OCI-LY1 (cell line): ENCODE data around the gene HTR1D.

Experiments
- H2AFZ ChIP-seq: fragments of 200-600 bp; sonication (generic), shearing (Covaris generic); 2 replicates; pipeline ENCODE4 v1.6.0; 2014; ENCODE audit warnings: antibody characterized with exemption, mild to moderate bottlenecking, low read length
- H3F3A ChIP-seq: fragments of 200-600 bp; sonication (generic), shearing (Covaris generic); 2 replicates; pipeline ENCODE4 v1.6.0; 2014; ENCODE audit warnings: mild to moderate bottlenecking, antibody characterized with exemption, low read length, moderate library complexity; ENCODE audit not compliant: insufficient read depth
- H3K27ac ChIP-seq: fragments of 200-600 bp; sonication (generic); 2 replicates; pipeline ENCODE4 v1.5.1; 2014; ENCODE audit warnings: low read length, mixed run types, mild to moderate bottlenecking, low read depth; ENCODE audit not compliant: poor library complexity, severe bottlenecking
- H3K27me3 ChIP-seq: fragments of 200-600 bp; sonication (generic); 2 replicates; pipeline ENCODE4 v1.6.0; 2014; ENCODE audit warnings: antibody characterized with exemption, mild to moderate bottlenecking, low read length, moderate library complexity; ENCODE audit not compliant: insufficient read depth
- H3K36me3 ChIP-seq: fragments of 200-600 bp; sonication (generic); 2 replicates; pipeline ENCODE4 v1.6.1; 2014; ENCODE audit warnings: mild to moderate bottlenecking, antibody characterized with exemption, low read length, moderate library complexity, mixed read lengths; ENCODE audit not compliant: insufficient read depth
- H3K4me1 ChIP-seq: fragments of 200-600 bp; sonication (generic); 2 replicates; pipeline ENCODE4 v1.5.1; 2014; ENCODE audit warnings: mild to moderate bottlenecking, low read length, moderate library complexity; ENCODE audit not compliant: insufficient read depth, severe bottlenecking
- H3K4me2 ChIP-seq: fragments of 200-600 bp; sonication (generic), shearing (Covaris generic); 2 replicates; pipeline ENCODE4 v1.6.1; 2014; ENCODE audit warnings: low read length
- H3K4me3 ChIP-seq: fragments of 200-600 bp; sonication (generic); 2 replicates; pipeline ENCODE4 v1.5.1; 2014; ENCODE audit warnings: low read length, low read depth, mild to moderate bottlenecking, mixed read lengths; ENCODE audit not compliant: poor library complexity, severe bottlenecking
- H3K79me2 ChIP-seq: fragments of 200-600 bp; shearing (Covaris generic); 2 replicates; pipeline ENCODE4 v1.6.1; 2016; ENCODE audit warnings: mixed run types, low read length, mixed read lengths; ENCODE audit not compliant: insufficient read depth
- H3K9ac ChIP-seq: fragments of 200-600 bp; sonication (generic), shearing (Covaris generic); 2 replicates; pipeline ENCODE4 v1.6.1; 2014; ENCODE audit warnings: mild to moderate bottlenecking, low read length, mixed read lengths
- H3K9me2 ChIP-seq: fragments of 200-600 bp; sonication (generic), shearing (Covaris generic); 2 replicates; pipeline ENCODE4 v1.6.1; 2014; ENCODE audit warnings: low read depth, mild to moderate bottlenecking, low read length, mixed read lengths
- H3K9me3 ChIP-seq: fragments of 200-600 bp; shearing (Covaris generic); 2 replicates; pipeline ENCODE4 v1.6.1; 2014; ENCODE audit warnings: low read length, mixed read lengths
- H4K20me1 ChIP-seq: fragments of 200-600 bp; sonication (generic), shearing (Covaris generic); 2 replicates; pipeline ENCODE4 v1.6.0; 2016; ENCODE audit warnings: mild to moderate bottlenecking, low read length; ENCODE audit not compliant: insufficient read depth
- CTCF ChIP-seq: fragments of 200-600 bp; sonication (generic), shearing (Covaris generic); IDR thresholded peaks from 2 replicates; pipeline ENCODE4 v1.5.1; 2017; ENCODE audit warnings: mild to moderate bottlenecking, antibody characterized with exemption, low read length, moderate library complexity, mixed read lengths
- EZH2 ChIP-seq: fragments of 200-600 bp; sonication (generic), shearing (Covaris generic); IDR thresholded peaks from 2 replicates; pipeline ENCODE4 v1.8.0; 2017; ENCODE audit warnings: borderline replicate concordance, mixed run types, mild to moderate bottlenecking, antibody characterized with exemption, low read length, moderate library complexity, mixed read lengths

Gene HTR1D

GRCh38 chr1:23247276-23247675 lies 30.0 kb upstream of the HTR1D start:
- Histone ChIP-seq H2AFZ (no peak overlapping the region), H3K27me3 (no peaks in the 10 kb centered on the region; the same call in 1 of the 2 replicates), H3K4me3 (no peak overlapping the region), H3K9ac (no peak overlapping the region), H3K79me2 (no peaks in the 10 kb centered on the region), H3K27ac (no peak overlapping the region), H3K4me2 (no peak overlapping the region), H3K9me3 (no peaks in the 10 kb centered on the region), H3K4me1 (no peaks in the 10 kb centered on the region), H3K36me3 (no peaks in the 10 kb centered on the region), H3F3A (no peaks in the 10 kb centered on the region), H4K20me1 (no peaks in the 10 kb centered on the region), H3K9me2 (no peaks in the 10 kb centered on the region)
- no peak for TF ChIP-seq CTCF
- no peak for TF ChIP-seq EZH2

GRCh38 chr1:23246274-23246673 lies 29.0 kb upstream of the HTR1D start:
- Histone ChIP-seq H3K27ac (no peak overlapping the region), H3K4me2 (no peak overlapping the region), H3K4me1 (no peaks in the 10 kb centered on the region), H2AFZ (no peak overlapping the region), H3F3A (no peaks in the 10 kb centered on the region), H3K27me3 (no peaks in the 10 kb centered on the region; the same call in 1 of the 2 replicates), H3K9me2 (no peaks in the 10 kb centered on the region), H3K9ac (no peak overlapping the region), H3K9me3 (no peaks in the 10 kb centered on the region), H3K4me3 (no peak overlapping the region), H4K20me1 (no peaks in the 10 kb centered on the region), H3K36me3 (no peaks in the 10 kb centered on the region), H3K79me2 (no peaks in the 10 kb centered on the region)
- no peak for TF ChIP-seq EZH2
- TF ChIP-seq CTCF: no peak

GRCh38 chr1:23244256-23244761 lies 27.0 kb upstream of the HTR1D start:
- no peak overlapping the region for H3K27ac ChIP-seq
- no peaks in the 10 kb centered on the region; the same call in 1 of the 2 replicates for H3K27me3 ChIP-seq
- H3F3A ChIP-seq: no peaks in the 10 kb centered on the region
- no peak overlapping the region for H2AFZ ChIP-seq
- H3K4me2 ChIP-seq: no peak overlapping the region
- H3K4me3 ChIP-seq: no peak overlapping the region
- H3K4me1 ChIP-seq: no peaks in the 10 kb centered on the region
- H3K36me3 ChIP-seq: no peaks in the 10 kb centered on the region
- H3K79me2 ChIP-seq: no peaks in the 10 kb centered on the region
- no peaks in the 10 kb centered on the region for H3K9me2 ChIP-seq
- TF ChIP-seq CTCF: no peak
- no peak for TF ChIP-seq EZH2
- H3K9ac ChIP-seq: no peak overlapping the region
- no peaks in the 10 kb centered on the region for H4K20me1 ChIP-seq
- no peaks in the 10 kb centered on the region for H3K9me3 ChIP-seq
